ENCODE data around the gene SAAL1. TPM values are rescaled to one million over a fixed set of nuclear protein-coding genes. Genes with fewer than 3 reads are reported as not detected.

SAAL1 gene
- polyA plus RNA-seq, 1 of the 3 experiments (the other 2 are of a cell fraction): 19.6 TPM

DNA sequence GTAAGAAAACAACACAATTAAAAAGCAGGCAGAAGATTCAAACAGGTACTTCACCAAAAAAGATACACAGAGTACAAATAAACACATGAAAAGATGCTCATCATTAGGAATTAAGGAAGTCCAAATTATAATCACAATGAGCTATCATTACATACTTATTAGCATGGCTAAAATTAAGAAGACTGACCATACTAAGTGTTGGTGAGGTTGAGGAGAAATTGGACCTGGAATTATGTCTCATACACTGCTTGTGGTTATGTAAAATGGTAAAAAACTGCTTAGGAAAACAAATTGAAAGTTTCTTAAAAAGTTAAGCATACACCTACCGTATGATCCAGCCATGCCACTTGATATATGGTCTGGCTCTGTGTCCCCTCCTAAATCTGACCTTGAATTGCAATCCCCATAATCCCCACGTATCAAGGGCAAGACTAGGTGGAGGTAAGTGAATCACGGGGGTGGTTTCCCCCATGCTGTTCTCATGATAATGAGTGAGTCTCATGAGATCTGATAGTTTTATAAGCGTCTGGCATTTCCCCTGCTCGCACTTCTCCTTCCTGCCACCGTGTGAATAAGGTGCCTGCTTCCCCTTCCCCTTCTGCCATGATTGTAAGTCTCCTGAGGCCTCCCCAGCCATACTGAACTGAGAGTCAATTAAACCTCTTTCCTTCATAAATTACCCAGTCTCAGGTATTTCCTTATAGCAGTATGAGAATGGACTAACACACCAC is 4.8 kb downstream of the SAAL1 start:
- no peak for DNase-seq

DNA sequence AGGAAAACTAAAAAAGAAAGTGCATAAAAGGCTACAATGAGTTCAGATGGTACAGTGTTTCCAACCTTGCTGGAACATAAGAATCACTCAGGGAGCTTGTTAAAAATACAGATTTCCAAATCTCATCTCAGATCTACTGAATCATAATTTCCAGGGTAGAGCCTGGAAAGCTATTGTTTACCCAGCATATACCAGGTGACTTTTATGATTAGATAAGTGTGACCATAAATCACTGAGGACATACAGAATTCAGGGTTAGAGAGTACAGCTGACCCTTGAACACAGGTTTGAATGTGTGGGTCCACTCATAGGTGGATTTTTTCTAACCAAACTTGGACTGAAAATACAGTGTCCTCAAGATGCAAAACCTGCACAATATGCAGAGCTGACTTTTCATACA is 11.9 kb downstream of the SAAL1 start:
- H3F3A ChIP-seq (replicated peaks; ENCODE audit: insufficient read depth): no peaks in the 10 kb centered on the region

More for the DNA sequence above, 4.8 kb downstream of the SAAL1 start:
- WGBS (ENCODE audit: low lambda C conversion rate): 91% methylated on average over 6 of the region's 6 CpGs
- TF ChIP-seq RCOR1 (IDR thresholded peaks at IDR 0.05; ENCODE audit: low read length) (no peak), FOXJ3 (CRISPR knock-in tag; IDR thresholded peaks at IDR 0.05) (no peak), TCF12 (IDR thresholded peaks at IDR 0.05) (no peak), JUND (IDR thresholded peaks at IDR 0.05) (no peak), RXRA (IDR thresholded peaks at IDR 0.05; ENCODE audit: borderline replicate concordance, low read depth) (no peak), FOSL2 (IDR thresholded peaks at IDR 0.05; ENCODE audit: borderline replicate concordance, low read depth) (no peak), GABPA (IDR thresholded peaks at IDR 0.05; ENCODE audit: low read depth) (no peak), RAD21 (IDR thresholded peaks at IDR 0.05; ENCODE audit: low read length) (no peak)
- TF ChIP-seq, protein P1, sequence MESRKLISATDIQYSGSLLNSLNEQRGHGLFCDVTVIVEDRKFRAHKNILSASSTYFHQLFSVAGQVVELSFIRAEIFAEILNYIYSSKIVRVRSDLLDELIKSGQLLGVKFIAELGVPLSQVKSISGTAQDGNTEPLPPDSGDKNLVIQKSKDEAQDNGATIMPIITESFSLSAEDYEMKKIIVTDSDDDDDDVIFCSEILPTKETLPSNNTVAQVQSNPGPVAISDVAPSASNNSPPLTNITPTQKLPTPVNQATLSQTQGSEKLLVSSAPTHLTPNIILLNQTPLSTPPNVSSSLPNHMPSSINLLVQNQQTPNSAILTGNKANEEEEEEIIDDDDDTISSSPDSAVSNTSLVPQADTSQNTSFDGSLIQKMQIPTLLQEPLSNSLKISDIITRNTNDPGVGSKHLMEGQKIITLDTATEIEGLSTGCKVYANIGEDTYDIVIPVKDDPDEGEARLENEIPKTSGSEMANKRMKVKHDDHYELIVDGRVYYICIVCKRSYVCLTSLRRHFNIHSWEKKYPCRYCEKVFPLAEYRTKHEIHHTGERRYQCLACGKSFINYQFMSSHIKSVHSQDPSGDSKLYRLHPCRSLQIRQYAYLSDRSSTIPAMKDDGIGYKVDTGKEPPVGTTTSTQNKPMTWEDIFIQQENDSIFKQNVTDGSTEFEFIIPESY (IDR thresholded peaks at IDR 0.05; ENCODE audit: borderline replicate concordance, low read depth): no peak
- TF ChIP-seq, protein P2, sequence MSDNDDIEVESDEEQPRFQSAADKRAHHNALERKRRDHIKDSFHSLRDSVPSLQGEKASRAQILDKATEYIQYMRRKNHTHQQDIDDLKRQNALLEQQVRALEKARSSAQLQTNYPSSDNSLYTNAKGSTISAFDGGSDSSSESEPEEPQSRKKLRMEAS (IDR thresholded peaks at IDR 0.05; ENCODE audit: low read depth): no peak
- CTCF ChIA-PET: interaction anchor here (5.8 kb wide), 1 partner anchor 15 kb away, joined by 78 read pairs; no protein-coding TSS in a partner anchor
- Histone ChIP-seq H3K9ac (no peak overlapping the region), H3K27me3 (ENCODE audit: insufficient read depth) (no peaks in the 10 kb centered on the region), H3K79me2 (ENCODE audit: insufficient read depth) (peaks cover 53% of the 10 kb centered on the region), H3K4me2 (no peak overlapping the region), H3F3A (replicated peaks; ENCODE audit: insufficient read depth) (no peaks in the 10 kb centered on the region), H3K27ac (ENCODE audit: low read depth in 2 of 2, low read length in 1 of 2) (no peak overlapping the region), H3K4me1 (ENCODE audit: control insufficient read depth in 1 of 2, insufficient read depth in 2 of 2, low read depth in 1 of 2, low read length in 1 of 2) (peaks cover 0 to 9% of the 10 kb centered on the region in 2 experiments; a peak in 2 of 4 replicates), H3K36me3 (replicated peaks in 1 of 2; ENCODE audit: control insufficient read depth in 1 of 2, insufficient read depth in 2 of 2, low read length in 1 of 2) (peaks cover 33 to 41% of the 10 kb centered on the region in 2 experiments), H2AFZ (ENCODE audit: low read depth) (no peak overlapping the region), H3K9me2 (no peaks in the 10 kb centered on the region), H3K9me3 (no peaks in the 10 kb centered on the region), H3K4me3 (ENCODE audit: low read depth in 2 of 2, low read length in 1 of 2) (no peak overlapping the region), H4K20me1 (ENCODE audit: insufficient read depth) (no peaks in the 10 kb centered on the region)
- POLR2A ChIA-PET: no interaction called here

More for the DNA sequence above, 11.9 kb downstream of the SAAL1 start:
- no peak overlapping the region for H3K4me3 ChIP-seq (ENCODE audit: low read depth in 2 of 2, low read length in 1 of 2)
- no peaks in the 10 kb centered on the region for H3K4me1 ChIP-seq (ENCODE audit: control insufficient read depth in 1 of 2, insufficient read depth in 2 of 2, low read depth in 1 of 2, low read length in 1 of 2)
- H2AFZ ChIP-seq (ENCODE audit: low read depth): no peak overlapping the region
- TF ChIP-seq EP300 (IDR thresholded peaks at IDR 0.05; ENCODE audit: borderline replicate concordance in 1 of 2, low read depth in 1 of 2, low read length in 1 of 2): no peak
- TF ChIP-seq TEAD4 (IDR thresholded peaks at IDR 0.05; ENCODE audit: borderline replicate concordance, insufficient read depth): no peak
- TF ChIP-seq, protein P3, sequence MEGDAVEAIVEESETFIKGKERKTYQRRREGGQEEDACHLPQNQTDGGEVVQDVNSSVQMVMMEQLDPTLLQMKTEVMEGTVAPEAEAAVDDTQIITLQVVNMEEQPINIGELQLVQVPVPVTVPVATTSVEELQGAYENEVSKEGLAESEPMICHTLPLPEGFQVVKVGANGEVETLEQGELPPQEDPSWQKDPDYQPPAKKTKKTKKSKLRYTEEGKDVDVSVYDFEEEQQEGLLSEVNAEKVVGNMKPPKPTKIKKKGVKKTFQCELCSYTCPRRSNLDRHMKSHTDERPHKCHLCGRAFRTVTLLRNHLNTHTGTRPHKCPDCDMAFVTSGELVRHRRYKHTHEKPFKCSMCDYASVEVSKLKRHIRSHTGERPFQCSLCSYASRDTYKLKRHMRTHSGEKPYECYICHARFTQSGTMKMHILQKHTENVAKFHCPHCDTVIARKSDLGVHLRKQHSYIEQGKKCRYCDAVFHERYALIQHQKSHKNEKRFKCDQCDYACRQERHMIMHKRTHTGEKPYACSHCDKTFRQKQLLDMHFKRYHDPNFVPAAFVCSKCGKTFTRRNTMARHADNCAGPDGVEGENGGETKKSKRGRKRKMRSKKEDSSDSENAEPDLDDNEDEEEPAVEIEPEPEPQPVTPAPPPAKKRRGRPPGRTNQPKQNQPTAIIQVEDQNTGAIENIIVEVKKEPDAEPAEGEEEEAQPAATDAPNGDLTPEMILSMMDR (IDR thresholded peaks at IDR 0.05): no peak
- no peak for TF ChIP-seq MEF2A (IDR thresholded peaks at IDR 0.05; ENCODE audit: borderline replicate concordance, low read depth)
- TF ChIP-seq NFIC (IDR thresholded peaks at IDR 0.05; ENCODE audit: borderline replicate concordance): no peak
- no peak for TF ChIP-seq SIN3A (IDR thresholded peaks at IDR 0.05; ENCODE audit: borderline replicate concordance, low read depth, low read length)
- no peak for TF ChIP-seq POLR2AphosphoS5 (IDR thresholded peaks at IDR 0.05; ENCODE audit: low read depth, low read length)
- TF ChIP-seq JUND (IDR thresholded peaks at IDR 0.05): no peak
- no peak for TF ChIP-seq CHD2 (IDR thresholded peaks at IDR 0.05; ENCODE audit: low read length, partially characterized antibody)
- no peak for TF ChIP-seq TAF1 (IDR thresholded peaks at IDR 0.05; ENCODE audit: borderline replicate concordance, low read depth, low read length)
- no peak for TF ChIP-seq EZH2phosphoT487 (IDR thresholded peaks at IDR 0.05; ENCODE audit: borderline replicate concordance, low read depth)
- H3K27ac ChIP-seq (ENCODE audit: low read depth in 2 of 2, low read length in 1 of 2): no peak overlapping the region
- CTCF ChIA-PET: interaction anchor here (1.6 to 3.3 kb wide), 3 partner anchors 12 to 101 kb away, joined by 3 to 10 read pairs (median 9); partner anchors contain the start of gene SAAL1
- H3K79me2 ChIP-seq (ENCODE audit: insufficient read depth): peaks cover 8% of the 10 kb centered on the region
- H3K9me3 ChIP-seq: no peaks in the 10 kb centered on the region
- H3K36me3 ChIP-seq (replicated peaks in 1 of 2; ENCODE audit: control insufficient read depth in 1 of 2, insufficient read depth in 2 of 2, low read length in 1 of 2): peaks cover 54 to 74% of the 10 kb centered on the region in 2 experiments
- no peaks in the 10 kb centered on the region for H3K9me2 ChIP-seq
- H4K20me1 ChIP-seq (ENCODE audit: insufficient read depth): no peaks in the 10 kb centered on the region
- POLR2A ChIA-PET: no interaction called here
- no peak for DNase-seq
- no peaks in the 10 kb centered on the region for H3K27me3 ChIP-seq (ENCODE audit: insufficient read depth)
- H3K9ac ChIP-seq: no peak overlapping the region
- H3K4me2 ChIP-seq: no peak overlapping the region

All from SK-N-SH (cell line).